ENCODE results near the gene ARL6IP6. TPM values are rescaled to one million over a fixed set of nuclear protein-coding genes. Genes with fewer than 3 reads are reported as not detected.
"Not testable (repeated sequence)": the region's sequence is repeated elsewhere in the genome, so short reads cannot be mapped to it uniquely, and the experiment has no call there.

Gene ARL6IP6
- total RNA-seq, 4 donors from 2014 or later: 9.1 to 17.4 (median 15.0) TPM

GRCh38 chr2:152759290-152760072 lies 41.1 kb downstream of the ARL6IP6 start:
- Histone ChIP-seq H3K9me3 (no peaks in the 10 kb centered on the region), H3K4me1 (no peaks in the 10 kb centered on the region), H3K27ac (no peak overlapping the region), H3K27me3 (no peaks in the 10 kb centered on the region), H3K4me3 (no peak overlapping the region), H3K36me3 (peaks cover 0 to 31% (median 0%) of the 10 kb centered on the region in 3 donors)
- TF ChIP-seq, protein P1, sequence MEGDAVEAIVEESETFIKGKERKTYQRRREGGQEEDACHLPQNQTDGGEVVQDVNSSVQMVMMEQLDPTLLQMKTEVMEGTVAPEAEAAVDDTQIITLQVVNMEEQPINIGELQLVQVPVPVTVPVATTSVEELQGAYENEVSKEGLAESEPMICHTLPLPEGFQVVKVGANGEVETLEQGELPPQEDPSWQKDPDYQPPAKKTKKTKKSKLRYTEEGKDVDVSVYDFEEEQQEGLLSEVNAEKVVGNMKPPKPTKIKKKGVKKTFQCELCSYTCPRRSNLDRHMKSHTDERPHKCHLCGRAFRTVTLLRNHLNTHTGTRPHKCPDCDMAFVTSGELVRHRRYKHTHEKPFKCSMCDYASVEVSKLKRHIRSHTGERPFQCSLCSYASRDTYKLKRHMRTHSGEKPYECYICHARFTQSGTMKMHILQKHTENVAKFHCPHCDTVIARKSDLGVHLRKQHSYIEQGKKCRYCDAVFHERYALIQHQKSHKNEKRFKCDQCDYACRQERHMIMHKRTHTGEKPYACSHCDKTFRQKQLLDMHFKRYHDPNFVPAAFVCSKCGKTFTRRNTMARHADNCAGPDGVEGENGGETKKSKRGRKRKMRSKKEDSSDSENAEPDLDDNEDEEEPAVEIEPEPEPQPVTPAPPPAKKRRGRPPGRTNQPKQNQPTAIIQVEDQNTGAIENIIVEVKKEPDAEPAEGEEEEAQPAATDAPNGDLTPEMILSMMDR (IDR thresholded peaks at IDR 0.05): no peak
- no peak for TF ChIP-seq POLR2A (IDR thresholded peaks at IDR 0.05)
- no peak for DNase-seq

GRCh38 chr2:152761214-152761613 lies 42.8 kb downstream of the ARL6IP6 start:
- Histone ChIP-seq H3K36me3 (peaks cover 0 to 22% (median 0%) of the 10 kb centered on the region in 3 donors), H3K9me3 (no peaks in the 10 kb centered on the region)
- no peak for TF ChIP-seq POLR2A (IDR thresholded peaks at IDR 0.05)
- TF ChIP-seq, protein P1 (IDR thresholded peaks at IDR 0.05): no peak

DNA sequence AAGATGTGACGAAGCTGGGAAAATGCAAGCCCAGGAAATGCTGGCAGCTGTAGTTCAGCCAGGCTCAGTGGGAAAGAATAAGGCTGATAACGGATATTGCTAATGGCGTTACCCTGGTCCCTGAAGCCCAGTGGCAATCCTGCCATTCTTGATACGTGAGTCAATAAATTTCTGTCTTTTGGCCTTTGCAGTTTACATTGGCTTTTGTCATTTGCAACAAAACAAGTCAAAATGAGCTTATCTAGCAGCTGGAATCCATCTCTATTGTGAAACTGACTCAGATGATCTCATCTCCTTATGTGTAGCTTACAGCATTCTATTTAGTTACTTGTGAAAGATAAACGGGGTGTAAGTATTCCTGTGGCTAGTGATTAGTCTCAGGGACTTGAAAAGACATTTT lies 43.8 kb downstream of the ARL6IP6 start:
- H3K4me1 ChIP-seq: no peaks in the 10 kb centered on the region
- peaks cover 0 to 17% (median 0%) of the 10 kb centered on the region in 3 donors for H3K36me3 ChIP-seq
- H3K27me3 ChIP-seq: no peaks in the 10 kb centered on the region
- DNase-seq: no peak
- H3K4me3 ChIP-seq: no peak overlapping the region
- no peaks in the 10 kb centered on the region for H3K9me3 ChIP-seq
- no peak overlapping the region for H3K27ac ChIP-seq
- no peak for TF ChIP-seq POLR2A (IDR thresholded peaks at IDR 0.05)
- TF ChIP-seq, protein P1 (IDR thresholded peaks at IDR 0.05): no peak

More at GRCh38 chr2:152761214-152761613, 42.8 kb downstream of the ARL6IP6 start:
- no peak overlapping the region for H3K4me3 ChIP-seq
- no peak for DNase-seq
- no peaks in the 10 kb centered on the region for H3K27me3 ChIP-seq
- H3K27ac ChIP-seq: no peak overlapping the region
- no peaks in the 10 kb centered on the region for H3K4me1 ChIP-seq

- not testable (repeated sequence) for H3K27ac ChIP-seq, H3K9me3 ChIP-seq, H3K27me3 ChIP-seq, DNase-seq, H3K4me3 ChIP-seq, H3K4me1 ChIP-seq
- peaks cover 0 to 11% (median 0%) of the 10 kb centered on the region in 3 donors for H3K36me3 ChIP-seq
Observed at GRCh38 chr2:152763208-152763607, 44.8 kb downstream of the ARL6IP6 start.

- no peaks in the 10 kb centered on the region for H3K4me1 ChIP-seq
- DNase-seq: no peak
- peaks cover 0 to 11% (median 0%) of the 10 kb centered on the region in 3 donors for H3K36me3 ChIP-seq
- no peaks in the 10 kb centered on the region for H3K27me3 ChIP-seq
- no peak overlapping the region for H3K27ac ChIP-seq
- no peak overlapping the region for H3K4me3 ChIP-seq
- TF ChIP-seq POLR2A (IDR thresholded peaks at IDR 0.05): no peak
- TF ChIP-seq, protein P1 (IDR thresholded peaks at IDR 0.05): no peak
- H3K9me3 ChIP-seq: no peaks in the 10 kb centered on the region
Observed at GRCh38 chr2:152763651-152764050, 45.2 kb downstream of the ARL6IP6 start.

- H3K9me3 ChIP-seq: no peaks in the 10 kb centered on the region
- no peaks in the 10 kb centered on the region for H3K27me3 ChIP-seq
- H3K4me1 ChIP-seq: no peaks in the 10 kb centered on the region
- DNase-seq: no peak
- no peak overlapping the region for H3K27ac ChIP-seq
- no peak for TF ChIP-seq POLR2A (IDR thresholded peaks at IDR 0.05)
- TF ChIP-seq, protein P1 (IDR thresholded peaks at IDR 0.05): no peak
- H3K4me3 ChIP-seq: no peak overlapping the region
- no peaks in the 10 kb centered on the region for H3K36me3 ChIP-seq
Observed at GRCh38 chr2:152766928-152767327, 48.5 kb downstream of the ARL6IP6 start.
